Muscle layer of duodenum (tissue), 2 donors: ENCODE data around the gene SPAG17.

Experiments
- H3K27ac ChIP-seq: one replicate; pipeline ENCODE4 v1.7.0; 2013; ENCODE audit warnings: mild to moderate bottlenecking, low read length
- H3K27me3 ChIP-seq: one replicate; pipeline ENCODE4 v1.7.0; 2013; ENCODE audit warnings: low read depth, mild to moderate bottlenecking, control low read depth, low read length
- H3K36me3 ChIP-seq, 2 donors: one replicate each; pipeline ENCODE4 v1.7.0; 2013; ENCODE audit warnings: low read length in 2 of 2, control low read depth in 1 of 2, mild to moderate bottlenecking in 1 of 2; ENCODE audit not compliant: insufficient read depth in 2 of 2, control insufficient read depth in 1 of 2
- H3K4me1 ChIP-seq, 2 donors: one replicate each; pipeline ENCODE4 v1.7.0; 2013; ENCODE audit warnings: low read length in 2 of 2, mild to moderate bottlenecking in 2 of 2, control low read depth in 1 of 2, moderate library complexity in 1 of 2; ENCODE audit not compliant: insufficient read depth in 2 of 2, control insufficient read depth in 1 of 2
- H3K4me3 ChIP-seq, 2 donors: one replicate each; pipeline ENCODE4 v1.7.0; 2013; ENCODE audit warnings: low read length in 2 of 2, low read depth in 1 of 2, mild to moderate bottlenecking in 1 of 2
- H3K9me3 ChIP-seq, 2 donors: one replicate each; pipeline ENCODE4 v1.7.0; 2013; ENCODE audit warnings: low read length in 2 of 2, control low read depth in 1 of 2, mild to moderate bottlenecking in 1 of 2; ENCODE audit not compliant: control insufficient read depth in 1 of 2
- donor health status: healthy.

SPAG17 gene

DNA sequence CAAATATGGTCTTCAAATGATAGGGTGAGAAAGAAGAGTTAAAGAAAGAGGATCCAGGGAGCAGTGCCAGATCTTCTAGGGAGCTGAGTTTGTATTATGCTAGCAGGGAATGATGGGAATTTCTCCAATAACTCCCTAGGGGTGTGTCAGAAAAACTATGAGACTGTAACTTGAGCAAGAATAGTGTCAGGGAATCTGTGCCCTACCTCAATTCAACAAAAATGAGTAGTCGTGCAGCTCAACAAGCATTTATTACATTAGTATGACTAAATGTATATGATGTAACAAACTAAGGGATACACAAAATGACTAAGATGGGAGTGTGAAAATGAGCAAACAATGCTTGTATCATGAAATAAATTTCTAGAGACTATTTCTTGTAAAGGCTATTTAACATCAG lies 24.2 kb downstream of the SPAG17 start:
- Histone ChIP-seq H3K36me3 (no peaks in the 10 kb centered on the region), H3K4me3 (no peak overlapping the region), H3K9me3 (no peaks in the 10 kb centered on the region), H3K27me3 (no peaks in the 10 kb centered on the region), H3K4me1 (no peaks in the 10 kb centered on the region), H3K27ac (no peak overlapping the region)

DNA sequence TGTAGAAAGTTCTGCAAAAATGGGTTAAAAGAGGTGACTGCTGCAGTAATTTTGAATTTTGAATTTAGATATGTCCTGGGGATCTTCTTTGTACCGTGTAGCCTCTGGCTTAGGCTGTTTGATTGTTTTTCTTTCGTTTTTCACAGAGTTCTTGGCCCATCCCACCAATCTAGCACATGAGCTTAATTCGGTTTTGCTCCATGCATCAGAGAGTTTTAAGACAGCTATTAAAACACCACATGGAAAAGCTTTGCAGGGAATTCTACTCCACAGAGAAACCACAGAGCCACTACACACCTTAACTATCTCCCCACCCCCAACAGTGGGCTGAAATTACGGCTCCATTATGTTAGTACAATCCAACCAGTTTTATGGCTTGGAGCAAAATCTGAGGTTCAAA lies 25.5 kb downstream of the SPAG17 start:
- no peaks in the 10 kb centered on the region for H3K4me1 ChIP-seq
- no peak overlapping the region for H3K4me3 ChIP-seq
- H3K27ac ChIP-seq, result no peak overlapping the region
- no peaks in the 10 kb centered on the region for H3K27me3 ChIP-seq
- H3K9me3 ChIP-seq, result no peaks in the 10 kb centered on the region
- H3K36me3 ChIP-seq, result no peaks in the 10 kb centered on the region

DNA sequence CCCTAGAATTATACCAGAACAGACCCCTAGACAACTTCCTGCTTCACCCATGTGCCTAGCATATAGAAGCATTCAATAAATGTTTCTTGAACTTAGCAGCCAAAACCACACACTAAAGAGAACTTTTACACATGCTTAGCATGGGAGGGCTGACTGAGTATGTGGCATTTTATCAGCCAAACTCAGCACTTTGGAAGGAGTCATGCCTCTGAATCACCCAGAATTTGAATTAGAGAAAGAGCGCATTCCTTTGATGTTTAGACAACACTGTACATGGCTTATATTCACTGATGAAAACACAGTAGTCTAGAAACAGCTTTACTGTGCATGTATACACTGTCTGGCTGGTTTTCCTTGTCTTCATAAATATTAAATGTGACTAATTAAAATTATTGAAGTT lies 26.1 kb downstream of the SPAG17 start:
- Histone ChIP-seq H3K27me3 (no peaks in the 10 kb centered on the region), H3K4me1 (no peaks in the 10 kb centered on the region), H3K27ac (no peak overlapping the region)

DNA sequence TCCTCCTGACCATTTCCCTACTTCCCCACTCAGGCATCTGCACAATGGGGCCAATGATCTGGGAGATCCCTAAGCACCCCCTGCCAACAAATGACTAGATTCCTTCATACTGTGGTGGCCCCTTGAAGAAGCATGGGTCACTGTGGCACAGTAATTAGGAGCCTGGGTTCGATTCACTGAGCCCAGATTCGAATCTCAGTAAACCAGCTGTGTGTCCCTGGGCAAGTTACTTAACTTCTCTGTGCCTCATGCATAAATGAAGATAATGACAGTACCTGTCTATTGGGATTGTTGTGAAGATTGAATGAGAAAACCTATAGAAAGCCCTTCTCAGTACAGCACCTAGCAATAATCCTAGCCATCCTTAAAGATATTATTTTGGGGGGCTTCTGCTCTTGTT lies 27.5 kb downstream of the SPAG17 start:
- Histone ChIP-seq H3K4me1 (no peaks in the 10 kb centered on the region), H3K9me3 (no peaks in the 10 kb centered on the region), H3K27me3 (no peaks in the 10 kb centered on the region), H3K27ac (no peak overlapping the region), H3K36me3 (no peaks in the 10 kb centered on the region), H3K4me3 (no peak overlapping the region)

More for the DNA sequence above, 26.1 kb downstream of the SPAG17 start:
- Histone ChIP-seq H3K36me3 (no peaks in the 10 kb centered on the region), H3K4me3 (no peak overlapping the region), H3K9me3 (no peaks in the 10 kb centered on the region)

DNA sequence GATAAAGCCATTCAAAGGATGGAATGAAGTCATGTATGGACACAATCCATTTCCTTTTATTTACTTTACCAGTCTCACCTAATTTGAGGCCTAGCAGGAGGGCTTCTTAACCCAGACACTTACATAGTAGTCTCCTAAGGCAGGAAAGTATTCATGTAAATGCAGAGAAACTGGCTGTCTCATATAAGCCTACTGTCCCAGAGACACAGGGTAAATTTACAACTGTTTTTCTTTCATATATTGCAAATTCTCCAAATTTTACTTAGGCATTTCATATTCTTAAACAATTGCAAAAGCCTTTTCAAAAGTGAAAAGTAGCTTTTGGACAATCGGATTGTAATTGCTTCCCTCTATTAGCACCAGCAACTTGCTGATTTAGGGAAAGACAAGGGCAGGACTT lies 29.9 kb downstream of the SPAG17 start:
- Histone ChIP-seq H3K27ac (no peak overlapping the region), H3K9me3 (no peaks in the 10 kb centered on the region), H3K36me3 (no peaks in the 10 kb centered on the region), H3K4me3 (no peak overlapping the region), H3K27me3 (no peaks in the 10 kb centered on the region), H3K4me1 (no peaks in the 10 kb centered on the region)

DNA sequence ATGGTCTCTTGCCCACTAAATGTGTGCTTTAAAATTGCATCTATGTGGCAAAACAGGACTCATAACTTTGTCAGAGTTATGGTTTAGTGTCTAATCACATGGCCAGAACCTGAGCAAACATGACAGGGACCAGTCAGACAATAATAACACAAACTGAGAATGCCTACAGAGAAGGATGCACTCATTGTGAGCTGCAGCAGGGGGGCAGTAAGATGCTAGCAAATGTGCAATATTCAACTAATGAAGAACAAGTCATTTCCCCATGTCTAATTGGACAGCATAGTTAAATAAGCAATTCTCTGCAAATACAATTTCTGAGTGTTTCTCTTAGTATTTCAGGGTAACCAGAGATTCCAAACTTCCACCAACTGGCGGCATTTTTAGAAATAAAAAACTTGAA lies 30.8 kb downstream of the SPAG17 start:
- Histone ChIP-seq H3K9me3 (no peaks in the 10 kb centered on the region), H3K4me1 (no peaks in the 10 kb centered on the region), H3K4me3 (no peak overlapping the region), H3K36me3 (no peaks in the 10 kb centered on the region), H3K27me3 (no peaks in the 10 kb centered on the region), H3K27ac (no peak overlapping the region)

DNA sequence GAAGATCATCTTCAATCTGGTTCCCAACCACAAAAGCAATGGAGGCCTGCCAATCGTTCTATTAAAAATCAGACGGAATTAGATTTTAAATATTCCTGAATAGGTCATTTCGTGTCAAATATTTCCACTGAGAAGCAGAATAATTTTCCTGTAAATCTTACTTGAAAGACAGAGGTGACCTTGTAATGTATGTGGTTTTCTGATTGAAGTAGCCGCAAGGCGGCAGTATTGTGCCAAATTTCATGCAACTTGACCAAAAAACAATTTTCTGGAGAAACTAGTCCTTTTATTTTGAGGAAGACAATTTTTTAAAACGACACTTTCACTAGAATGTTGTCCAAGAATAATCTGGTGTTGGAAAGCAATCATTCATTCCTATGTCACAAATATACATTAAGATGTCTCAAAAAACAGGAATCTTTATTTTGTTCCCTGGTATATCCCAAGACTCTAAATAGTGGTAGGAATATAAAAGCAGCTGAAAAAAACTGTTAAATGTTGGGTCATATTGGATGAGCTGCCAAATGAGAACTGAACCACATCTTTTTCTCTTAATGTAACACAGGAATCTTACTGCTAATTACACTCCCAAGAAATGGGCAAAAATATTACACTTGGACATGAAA lies 33.6 kb downstream of the SPAG17 start:
- Histone ChIP-seq H3K27ac (no peak overlapping the region), H3K36me3 (no peaks in the 10 kb centered on the region), H3K4me3 (no peak overlapping the region), H3K4me1 (no peaks in the 10 kb centered on the region), H3K27me3 (no peaks in the 10 kb centered on the region), H3K9me3 (no peaks in the 10 kb centered on the region)

DNA sequence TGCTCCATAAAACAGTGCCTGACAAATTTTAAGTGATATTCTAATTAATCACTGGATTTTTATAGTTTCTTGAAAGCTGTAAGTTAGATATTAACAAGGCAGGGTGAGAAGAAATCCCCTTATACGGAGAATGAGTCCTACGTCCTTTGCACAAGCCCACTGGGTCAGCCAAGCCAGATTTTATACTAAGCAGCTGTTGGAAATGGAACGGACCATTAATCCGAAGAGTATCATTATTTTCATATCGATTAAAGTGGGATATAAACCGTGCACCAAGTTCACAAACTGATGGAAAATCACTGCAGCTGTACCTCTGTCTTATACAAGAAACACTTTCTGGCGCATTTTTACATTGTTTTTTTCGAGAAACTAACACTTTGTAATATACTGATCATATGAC lies 35.2 kb downstream of the SPAG17 start:
- Histone ChIP-seq H3K36me3 (no peaks in the 10 kb centered on the region), H3K27ac (no peak overlapping the region), H3K27me3 (no peaks in the 10 kb centered on the region), H3K4me1 (no peaks in the 10 kb centered on the region), H3K9me3 (no peaks in the 10 kb centered on the region), H3K4me3 (no peak overlapping the region)

DNA sequence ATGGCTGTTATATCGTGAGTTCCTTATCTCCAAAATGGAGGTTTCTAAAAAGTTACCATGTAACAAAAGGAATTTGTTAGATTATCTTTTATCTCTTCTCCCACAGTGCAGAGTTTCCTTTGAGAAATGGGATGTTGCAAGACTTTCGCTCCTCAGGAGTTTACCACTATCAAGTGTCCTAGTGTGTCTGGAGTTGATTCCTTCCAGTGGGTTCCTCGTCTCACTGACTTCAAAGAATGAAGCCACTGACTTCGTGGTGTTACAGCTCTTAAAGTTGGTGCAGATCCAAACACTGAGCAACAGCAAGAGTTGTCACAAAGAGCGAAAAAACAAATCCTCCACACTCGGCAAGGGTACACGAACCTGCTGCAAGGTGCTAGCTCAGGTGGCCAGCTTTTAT lies 37.0 kb downstream of the SPAG17 start:
- H3K36me3 ChIP-seq, result no peaks in the 10 kb centered on the region
- H3K9me3 ChIP-seq, result no peaks in the 10 kb centered on the region
- H3K27ac ChIP-seq, result no peak overlapping the region
- H3K4me1 ChIP-seq, result no peaks in the 10 kb centered on the region
- H3K27me3 ChIP-seq, result no peaks in the 10 kb centered on the region
- H3K4me3 ChIP-seq, result no peak overlapping the region

DNA sequence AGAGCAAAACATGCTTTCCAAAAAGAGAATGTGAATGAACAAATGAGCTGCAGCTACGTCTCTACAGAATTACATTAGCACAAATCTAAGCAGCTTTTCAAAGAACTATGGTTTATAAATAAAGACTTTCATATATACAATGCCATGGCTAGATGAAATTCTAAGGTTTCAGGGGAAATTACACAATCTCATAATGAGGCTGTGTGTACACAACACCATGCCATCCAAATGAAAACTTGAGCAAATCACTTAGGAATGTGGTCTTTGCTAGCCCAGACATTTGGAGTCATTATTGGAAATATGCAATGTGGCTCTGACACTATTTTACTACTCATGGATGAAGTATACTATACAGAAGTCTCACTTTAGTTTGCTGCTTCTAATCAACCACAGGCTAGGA lies 37.5 kb downstream of the SPAG17 start:
- H3K4me1 ChIP-seq, result no peaks in the 10 kb centered on the region
- H3K27ac ChIP-seq, result no peak overlapping the region
- no peaks in the 10 kb centered on the region for H3K27me3 ChIP-seq
- no peaks in the 10 kb centered on the region for H3K36me3 ChIP-seq
- no peak overlapping the region for H3K4me3 ChIP-seq
- no peaks in the 10 kb centered on the region for H3K9me3 ChIP-seq

DNA sequence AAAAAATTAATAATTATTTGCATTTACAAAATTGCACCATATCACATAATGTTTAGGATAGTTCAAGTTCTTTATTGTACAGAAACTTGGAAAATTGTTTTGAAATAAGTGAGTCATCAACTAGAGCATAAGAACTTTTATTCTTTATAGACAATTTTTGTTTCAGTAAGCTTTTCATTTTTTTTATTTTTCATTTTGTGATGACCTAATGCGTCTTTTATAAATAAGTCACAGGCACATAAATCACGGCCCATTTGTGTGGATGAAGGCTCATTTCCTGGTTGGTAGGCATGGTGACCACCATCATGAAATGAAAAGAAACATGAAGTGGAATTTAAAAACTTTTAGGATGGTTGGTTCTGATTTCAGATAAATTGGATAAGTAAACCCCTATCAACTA lies 39.3 kb downstream of the SPAG17 start:
- no peaks in the 10 kb centered on the region for H3K4me1 ChIP-seq
- H3K27me3 ChIP-seq, result no peaks in the 10 kb centered on the region
- no peaks in the 10 kb centered on the region for H3K9me3 ChIP-seq
- no peaks in the 10 kb centered on the region for H3K36me3 ChIP-seq
- no peak overlapping the region for H3K4me3 ChIP-seq
- H3K27ac ChIP-seq, result no peak overlapping the region

DNA sequence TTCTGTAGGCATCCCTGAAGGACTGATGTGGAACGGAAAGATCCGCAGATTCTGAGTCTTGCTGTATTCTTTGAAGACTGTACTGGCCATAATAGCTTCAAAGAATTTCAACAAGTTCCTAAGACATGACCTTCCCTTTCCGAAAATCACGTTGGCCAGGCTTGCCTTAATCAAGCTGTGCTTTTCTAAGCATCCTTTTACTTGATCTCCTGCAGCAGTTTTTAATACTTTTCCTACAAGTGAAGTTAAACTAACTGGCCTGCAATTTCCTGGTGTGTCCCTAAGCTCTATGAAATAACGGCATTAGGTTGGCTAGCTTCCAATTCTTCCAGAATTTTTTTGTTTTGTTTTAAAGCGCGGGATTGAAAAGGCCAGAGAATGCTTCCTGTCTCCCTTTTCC lies 40.3 kb downstream of the SPAG17 start:
- Histone ChIP-seq H3K27ac (no peak overlapping the region), H3K4me1 (no peaks in the 10 kb centered on the region), H3K36me3 (no peaks in the 10 kb centered on the region), H3K4me3 (no peak overlapping the region), H3K9me3 (no peaks in the 10 kb centered on the region), H3K27me3 (no peaks in the 10 kb centered on the region)
